ENCODE data around the gene FSTL3.

FSTL3 gene

DNA sequence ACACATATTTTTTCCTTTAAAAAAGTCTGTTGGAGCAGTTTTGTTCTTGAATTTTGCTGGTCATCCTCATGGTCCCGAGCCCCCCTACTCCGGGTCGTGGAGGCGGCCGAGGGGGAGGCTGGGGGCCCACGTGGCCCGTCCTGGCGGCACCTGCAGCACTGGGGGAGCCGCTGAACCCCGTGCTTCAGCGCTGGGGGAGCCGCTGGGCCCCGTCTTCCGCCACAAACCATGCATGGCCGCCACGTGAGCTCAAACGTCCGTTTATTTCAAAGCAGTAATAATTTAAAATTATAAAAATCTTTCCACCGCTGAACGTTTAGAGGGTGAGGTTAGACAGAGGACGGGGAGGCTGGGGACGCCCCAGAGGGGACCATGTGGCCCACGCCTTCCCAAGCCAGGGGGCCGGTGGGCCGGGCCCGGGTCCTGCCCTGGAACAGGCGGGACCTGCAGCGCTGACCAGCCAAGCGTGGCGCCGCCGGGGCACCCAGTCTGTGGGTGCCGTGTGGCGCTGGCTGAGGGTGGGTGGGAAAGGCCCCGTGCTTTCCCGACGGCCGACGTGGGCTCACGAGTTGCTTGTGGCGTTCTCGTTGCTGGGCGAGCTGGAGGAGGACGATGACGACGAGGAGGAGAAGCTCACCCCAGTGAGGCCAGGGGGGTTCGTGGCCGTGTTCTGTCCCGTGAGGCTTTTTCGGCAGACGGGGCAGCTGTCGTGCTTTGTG is 28.5 kb upstream of the FSTL3 start:
- H3K27ac ChIP-seq (ENCODE audit: low read length), result no peak overlapping the region
- no peaks in the 10 kb centered on the region for H3K4me1 ChIP-seq (ENCODE audit: insufficient read depth, low read length)
- H3K36me3 ChIP-seq (ENCODE audit: insufficient read depth, low read depth, low read length), result peaks cover 35% of the 10 kb centered on the region

DNA sequence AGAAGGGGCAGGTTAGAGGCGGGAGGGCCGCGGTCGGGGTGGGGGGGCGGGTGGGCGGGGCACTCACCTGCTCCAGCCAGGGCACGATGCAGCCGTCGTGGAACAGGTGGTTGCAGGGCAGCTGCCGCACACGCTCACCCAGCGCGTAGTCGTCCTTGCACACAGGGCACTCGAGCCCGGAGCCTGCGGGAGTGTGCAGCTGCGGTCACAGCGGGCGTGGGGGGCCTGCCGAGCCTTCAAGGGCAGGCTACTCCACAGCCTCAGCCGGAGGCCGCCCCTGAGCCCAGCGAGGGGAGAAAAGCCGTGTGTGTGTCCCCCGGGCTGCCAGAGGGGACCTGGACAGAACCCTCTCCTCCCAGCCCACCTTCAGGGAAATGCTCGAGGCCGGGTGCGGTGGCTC is 27.9 kb upstream of the FSTL3 start:
- H3K27me3 ChIP-seq (ENCODE audit: insufficient read depth, low read length), result no peaks in the 10 kb centered on the region
- no peak overlapping the region for H3K4me3 ChIP-seq (ENCODE audit: low read length)
- no peaks in the 10 kb centered on the region for H3K4me1 ChIP-seq (ENCODE audit: insufficient read depth, low read length)
- no peak overlapping the region for H3K9ac ChIP-seq (ENCODE audit: low read depth, low read length)
- no peak overlapping the region for H3K27ac ChIP-seq (ENCODE audit: low read length)
- H3K36me3 ChIP-seq (ENCODE audit: insufficient read depth, low read depth, low read length), result peaks cover 35% of the 10 kb centered on the region
- H3K9me3 ChIP-seq (ENCODE audit: insufficient read depth, low read depth, low read length), result no peaks in the 10 kb centered on the region

More for the DNA sequence above, 28.5 kb upstream of the FSTL3 start:
- Histone ChIP-seq H3K27me3 (ENCODE audit: insufficient read depth, low read length) (no peaks in the 10 kb centered on the region), H3K9me3 (ENCODE audit: insufficient read depth, low read depth, low read length) (no peaks in the 10 kb centered on the region), H3K9ac (ENCODE audit: low read depth, low read length) (no peak overlapping the region), H3K4me3 (ENCODE audit: low read length) (no peak overlapping the region)

DNA sequence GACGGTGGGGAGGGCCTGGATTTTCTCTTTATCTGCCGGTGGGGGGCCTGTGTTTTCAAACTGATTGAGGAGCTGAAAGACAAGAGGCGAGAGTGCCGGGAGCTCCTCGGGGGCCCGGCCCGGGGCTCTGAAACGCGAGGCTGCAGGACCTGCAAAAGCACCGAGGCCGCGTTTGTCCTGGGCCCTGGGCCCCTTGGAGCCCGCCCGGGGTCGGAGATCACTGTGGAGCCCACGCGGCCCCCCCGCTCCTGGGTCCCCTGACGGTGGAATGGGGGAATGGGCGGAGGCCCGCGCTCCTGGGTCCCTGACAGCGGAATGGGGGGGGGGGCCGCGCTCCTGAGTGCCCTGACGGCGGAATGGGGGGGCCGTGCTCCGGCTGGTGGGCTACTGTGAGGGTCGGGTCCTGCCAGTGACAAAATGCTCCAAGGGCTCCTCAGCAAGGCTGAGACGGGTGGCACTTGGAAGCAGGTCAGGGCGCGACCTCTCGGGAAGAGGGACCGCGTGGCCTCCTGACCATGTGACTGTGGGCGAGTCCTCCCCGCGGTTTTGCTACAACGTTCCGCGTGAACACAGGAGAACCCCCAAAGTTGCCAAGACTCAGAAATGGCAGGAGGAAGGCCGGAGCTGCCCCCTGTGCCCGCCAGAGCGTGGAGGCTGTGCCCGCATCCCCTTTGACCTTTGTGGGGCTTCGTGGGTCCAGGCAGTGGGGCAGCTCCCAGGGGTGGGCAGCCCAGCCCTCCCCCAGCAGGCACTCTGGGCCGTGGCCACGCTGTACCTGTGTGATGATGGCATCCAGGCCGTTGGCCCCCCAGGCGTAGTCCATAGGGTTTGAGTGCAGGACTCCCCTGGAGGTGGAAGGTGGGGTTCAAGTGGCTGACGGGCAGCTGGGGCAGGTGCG is 27.0 kb upstream of the FSTL3 start:
- H3K4me3 ChIP-seq (ENCODE audit: low read length), result no peak overlapping the region
- H3K27ac ChIP-seq (ENCODE audit: low read length), result no peak overlapping the region
- no peaks in the 10 kb centered on the region for H3K27me3 ChIP-seq (ENCODE audit: insufficient read depth, low read length)
- H3K36me3 ChIP-seq (ENCODE audit: insufficient read depth, low read depth, low read length), result peaks cover 41% of the 10 kb centered on the region
- H3K4me1 ChIP-seq (ENCODE audit: insufficient read depth, low read length), result no peaks in the 10 kb centered on the region
- H3K9me3 ChIP-seq (ENCODE audit: insufficient read depth, low read depth, low read length), result no peaks in the 10 kb centered on the region
- H3K9ac ChIP-seq (ENCODE audit: low read depth, low read length), result no peak overlapping the region

DNA sequence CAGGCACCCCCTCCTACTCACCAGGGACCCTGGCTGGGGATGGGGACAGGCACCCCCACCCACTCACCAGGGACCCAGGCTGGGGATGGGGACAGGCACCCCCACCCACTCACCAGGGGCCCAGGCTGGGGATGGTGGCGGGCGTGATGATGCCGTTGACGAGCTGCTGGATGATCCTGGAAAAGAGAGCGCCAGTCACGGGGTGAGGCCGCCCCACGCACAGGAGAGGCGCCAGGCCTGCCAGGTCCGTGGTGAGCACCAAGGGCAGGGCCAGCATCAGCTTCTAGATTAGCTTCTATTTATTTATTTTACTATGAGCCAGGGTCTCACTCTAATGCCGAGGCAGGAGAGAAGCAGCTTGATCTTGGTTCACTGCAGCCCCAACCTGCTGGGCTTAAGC is 26.1 kb upstream of the FSTL3 start:
- Histone ChIP-seq H3K4me3 (ENCODE audit: low read length) (no peak overlapping the region), H3K36me3 (ENCODE audit: insufficient read depth, low read depth, low read length) (peaks cover 41% of the 10 kb centered on the region), H3K9me3 (ENCODE audit: insufficient read depth, low read depth, low read length) (no peaks in the 10 kb centered on the region), H3K27me3 (ENCODE audit: insufficient read depth, low read length) (no peaks in the 10 kb centered on the region), H3K4me1 (ENCODE audit: insufficient read depth, low read length) (no peaks in the 10 kb centered on the region), H3K9ac (ENCODE audit: low read depth, low read length) (no peak overlapping the region), H3K27ac (ENCODE audit: low read length) (no peak overlapping the region)

DNA sequence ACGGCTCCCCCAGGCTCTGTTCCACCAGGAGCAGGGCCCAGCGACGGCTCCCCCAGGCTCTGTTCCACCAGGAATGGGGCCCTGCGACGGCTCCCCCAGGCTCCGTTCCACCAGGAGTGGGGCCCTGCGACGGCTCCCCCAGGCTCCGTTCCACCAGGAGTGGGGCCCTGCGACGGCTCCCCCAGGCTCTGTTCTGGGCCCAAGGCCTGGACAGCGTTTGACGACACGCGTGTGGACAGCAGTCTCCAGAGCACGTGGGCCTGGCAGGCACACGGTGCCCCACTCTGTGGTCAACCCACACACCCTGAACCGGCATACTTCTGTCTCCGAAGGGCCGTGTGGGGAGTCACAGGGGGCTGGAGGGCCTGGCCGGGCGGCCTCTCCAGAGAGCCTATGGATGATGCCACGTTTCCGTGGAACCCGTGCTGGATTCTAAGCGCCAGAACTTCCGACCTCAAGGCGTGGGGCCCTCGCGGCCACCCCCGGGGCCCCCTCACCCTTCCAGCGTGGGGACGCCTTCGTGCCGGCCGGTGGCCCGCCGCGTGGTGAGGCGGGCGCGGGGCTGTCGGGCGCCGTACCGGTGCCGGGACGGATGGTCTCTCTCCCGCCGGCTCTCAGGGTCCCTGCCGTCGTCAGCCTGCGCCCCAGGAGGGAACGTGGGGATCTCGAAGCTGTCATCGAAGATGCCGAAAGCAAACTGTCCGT is 24.9 kb upstream of the FSTL3 start:
- no peaks in the 10 kb centered on the region for H3K27me3 ChIP-seq (ENCODE audit: insufficient read depth, low read length)
- no peaks in the 10 kb centered on the region for H3K9me3 ChIP-seq (ENCODE audit: insufficient read depth, low read depth, low read length)
- no peak overlapping the region for H3K4me3 ChIP-seq (ENCODE audit: low read length)
- no peak overlapping the region for H3K27ac ChIP-seq (ENCODE audit: low read length)
- H3K9ac ChIP-seq (ENCODE audit: low read depth, low read length), result no peak overlapping the region
- peaks cover 47% of the 10 kb centered on the region for H3K36me3 ChIP-seq (ENCODE audit: insufficient read depth, low read depth, low read length)
- H3K4me1 ChIP-seq (ENCODE audit: insufficient read depth, low read length), result no peaks in the 10 kb centered on the region

DNA sequence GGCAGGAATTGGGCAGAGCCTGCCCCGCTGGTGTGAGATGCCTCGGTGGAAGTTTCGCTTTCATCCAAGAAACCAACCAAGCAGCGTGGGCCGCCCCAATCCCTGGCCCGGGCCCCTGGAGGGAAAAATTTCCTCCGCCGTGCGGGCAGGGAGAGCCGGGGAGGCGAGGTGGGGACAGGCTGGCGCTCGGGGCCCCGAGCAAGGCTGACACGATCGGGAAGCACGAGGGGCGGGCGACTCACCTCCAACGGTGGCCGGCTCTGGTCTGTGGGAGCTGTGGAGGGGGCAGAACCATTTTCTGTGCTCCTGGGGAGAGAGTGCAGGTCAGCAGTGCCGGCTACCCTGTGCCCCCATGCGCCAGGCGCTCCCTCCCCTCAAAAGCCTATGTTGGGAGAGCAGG is 24.2 kb upstream of the FSTL3 start:
- H3K27me3 ChIP-seq (ENCODE audit: insufficient read depth, low read length), result no peaks in the 10 kb centered on the region

DNA sequence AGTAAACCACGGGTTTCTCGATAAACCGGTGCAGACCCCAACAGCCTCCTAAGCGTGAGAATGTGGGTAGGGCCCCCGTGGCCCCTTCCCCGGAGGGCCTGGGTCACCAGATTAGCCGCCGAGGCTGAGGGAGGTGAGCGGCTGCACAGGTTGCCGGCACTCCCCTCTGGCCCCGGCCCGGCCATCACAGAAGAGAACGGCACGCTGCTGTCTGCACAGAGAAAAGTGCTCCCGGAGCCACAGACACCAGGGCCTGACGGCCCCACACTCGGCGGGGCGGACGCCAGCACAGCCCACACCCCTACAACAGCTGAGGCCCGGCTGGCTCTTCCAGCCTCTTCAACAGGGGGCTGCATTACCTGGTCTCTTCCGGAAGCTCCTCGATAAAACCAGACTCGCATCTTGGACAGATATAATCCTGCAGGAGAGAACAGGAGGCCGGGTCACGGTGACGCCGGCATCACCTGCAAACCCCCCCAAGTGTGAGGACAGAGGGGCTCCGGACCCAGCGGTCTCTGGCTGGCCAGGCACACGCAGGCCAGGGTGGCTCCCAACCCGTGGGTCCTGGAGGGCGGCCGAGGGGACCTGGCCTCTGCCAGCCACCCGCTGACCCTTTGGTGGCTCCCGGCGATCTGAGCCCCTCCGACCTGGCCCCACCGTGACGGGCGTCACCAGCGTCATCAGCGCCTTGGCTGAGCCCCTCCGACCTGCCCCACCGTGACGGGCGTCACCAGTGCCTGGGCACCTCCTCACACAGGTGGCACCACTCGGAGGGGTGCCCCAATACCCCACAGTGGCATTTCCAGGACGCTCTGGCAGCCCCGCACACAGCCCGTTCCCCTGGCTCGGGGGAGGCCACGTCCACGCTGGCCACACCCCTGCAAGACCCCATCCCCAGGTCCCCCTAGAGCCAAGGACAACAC is 23.5 kb upstream of the FSTL3 start:
- H3K27me3 ChIP-seq (ENCODE audit: insufficient read depth, low read length), result no peaks in the 10 kb centered on the region
- H3K9me3 ChIP-seq (ENCODE audit: insufficient read depth, low read depth, low read length), result no peaks in the 10 kb centered on the region
- no peak overlapping the region for H3K4me3 ChIP-seq (ENCODE audit: low read length)
- H3K36me3 ChIP-seq (ENCODE audit: insufficient read depth, low read depth, low read length), result peaks cover 38% of the 10 kb centered on the region
- no peaks in the 10 kb centered on the region for H3K4me1 ChIP-seq (ENCODE audit: insufficient read depth, low read length)
- no peak overlapping the region for H3K9ac ChIP-seq (ENCODE audit: low read depth, low read length)
- H3K27ac ChIP-seq (ENCODE audit: low read length), result no peak overlapping the region

More for the DNA sequence above, 24.2 kb upstream of the FSTL3 start:
- H3K9ac ChIP-seq (ENCODE audit: low read depth, low read length), result no peak overlapping the region
- no peak overlapping the region for H3K27ac ChIP-seq (ENCODE audit: low read length)
- H3K36me3 ChIP-seq (ENCODE audit: insufficient read depth, low read depth, low read length), result peaks cover 43% of the 10 kb centered on the region
- no peaks in the 10 kb centered on the region for H3K4me1 ChIP-seq (ENCODE audit: insufficient read depth, low read length)
- no peak overlapping the region for H3K4me3 ChIP-seq (ENCODE audit: low read length)
- H3K9me3 ChIP-seq (ENCODE audit: insufficient read depth, low read depth, low read length), result no peaks in the 10 kb centered on the region

DNA sequence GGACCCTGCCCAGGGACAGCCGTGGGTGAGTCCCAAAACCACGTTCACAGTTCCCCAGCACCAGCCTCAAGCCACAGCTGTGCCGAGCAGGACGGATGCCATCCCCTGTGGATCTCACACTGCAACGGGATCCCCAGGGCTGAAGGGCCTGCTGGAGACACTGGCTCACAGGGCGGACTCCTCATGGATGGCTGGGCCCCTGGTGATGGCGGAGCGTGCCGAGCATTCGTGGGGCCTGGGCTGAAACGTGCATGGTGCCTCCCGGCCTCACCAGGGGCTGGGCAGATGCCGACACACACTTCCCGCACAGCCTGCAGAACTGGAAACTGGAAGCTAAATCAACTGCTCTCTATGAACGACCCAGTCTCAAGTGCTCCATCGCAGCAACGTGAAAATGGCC is 22.8 kb upstream of the FSTL3 start:
- no peak overlapping the region for H3K27ac ChIP-seq (ENCODE audit: low read length)
- no peaks in the 10 kb centered on the region for H3K9me3 ChIP-seq (ENCODE audit: insufficient read depth, low read depth, low read length)
- no peak overlapping the region for H3K9ac ChIP-seq (ENCODE audit: low read depth, low read length)
- no peaks in the 10 kb centered on the region for H3K27me3 ChIP-seq (ENCODE audit: insufficient read depth, low read length)
- H3K4me3 ChIP-seq (ENCODE audit: low read length), result no peak overlapping the region
- peaks cover 34% of the 10 kb centered on the region for H3K36me3 ChIP-seq (ENCODE audit: insufficient read depth, low read depth, low read length)
- no peaks in the 10 kb centered on the region for H3K4me1 ChIP-seq (ENCODE audit: insufficient read depth, low read length)

DNA sequence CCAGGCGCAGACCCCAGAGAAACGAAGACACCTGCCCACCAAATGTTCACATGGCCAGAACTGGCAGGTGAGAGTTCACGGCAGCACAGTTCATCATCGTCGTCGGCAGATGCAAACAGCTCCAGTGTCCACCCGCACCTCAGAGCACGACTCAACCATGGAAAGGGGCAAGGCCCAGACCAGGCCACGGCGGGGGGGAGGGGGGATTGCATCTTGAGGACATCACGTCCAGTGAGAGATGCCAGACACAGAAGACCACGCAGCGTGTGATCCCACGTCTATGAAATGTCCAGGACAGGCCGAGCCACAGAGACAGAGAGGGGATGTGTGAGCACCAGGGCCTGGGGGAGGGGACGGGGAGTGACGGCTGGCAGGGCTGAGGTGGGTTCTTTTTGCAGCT is 20.5 kb upstream of the FSTL3 start:
- no peak overlapping the region for H3K9ac ChIP-seq (ENCODE audit: low read depth, low read length)
- no peaks in the 10 kb centered on the region for H3K9me3 ChIP-seq (ENCODE audit: insufficient read depth, low read depth, low read length)
- no peak overlapping the region for H3K4me3 ChIP-seq (ENCODE audit: low read length)
- H3K36me3 ChIP-seq (ENCODE audit: insufficient read depth, low read depth, low read length), result peaks cover 22% of the 10 kb centered on the region
- H3K4me1 ChIP-seq (ENCODE audit: insufficient read depth, low read length), result no peaks in the 10 kb centered on the region
- H3K27me3 ChIP-seq (ENCODE audit: insufficient read depth, low read length), result no peaks in the 10 kb centered on the region
- H3K27ac ChIP-seq (ENCODE audit: low read length), result no peak overlapping the region

DNA sequence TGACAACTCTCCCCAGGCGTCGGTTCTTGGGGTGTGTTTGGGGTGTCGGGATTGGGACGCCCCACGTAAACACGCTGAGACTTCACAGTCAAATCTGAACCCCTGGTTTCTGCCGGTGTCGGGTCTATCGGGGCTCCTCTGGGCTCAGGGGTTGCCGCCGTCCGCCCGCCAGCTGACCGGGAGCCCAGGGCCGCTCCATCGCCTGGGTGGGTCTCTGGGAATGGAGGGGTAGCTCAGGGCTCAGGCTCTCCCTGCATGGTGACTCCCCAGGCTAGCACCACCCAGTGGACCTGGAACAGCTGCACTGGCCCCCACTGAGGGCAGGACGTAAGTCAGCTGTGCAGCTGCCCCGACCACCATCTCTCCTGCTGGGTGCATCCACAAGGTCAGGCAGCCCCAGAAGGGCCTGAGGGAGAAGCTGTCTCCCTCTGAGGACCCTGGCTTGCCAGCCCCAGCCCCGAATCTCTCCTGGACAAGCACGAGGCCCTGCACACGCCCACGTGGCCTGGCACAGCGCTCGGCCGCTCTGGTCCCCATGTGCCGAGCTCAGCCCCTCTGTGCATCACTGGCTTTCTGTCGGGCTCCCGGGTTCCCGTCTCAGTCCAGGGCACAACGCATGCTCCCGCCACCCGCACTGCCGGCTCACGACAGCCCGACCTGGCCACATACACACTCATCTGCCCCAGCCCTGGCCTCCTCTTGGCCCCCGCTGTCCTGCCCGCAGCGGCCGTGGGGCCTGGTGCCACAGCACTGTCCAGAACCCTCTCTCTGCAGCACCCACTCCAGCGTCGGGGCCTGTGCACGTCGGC is 19.2 kb upstream of the FSTL3 start:
- Histone ChIP-seq H3K4me3 (ENCODE audit: low read length) (no peak overlapping the region), H3K27ac (ENCODE audit: low read length) (no peak overlapping the region), H3K9me3 (ENCODE audit: insufficient read depth, low read depth, low read length) (no peaks in the 10 kb centered on the region), H3K36me3 (ENCODE audit: insufficient read depth, low read depth, low read length) (peaks cover 12% of the 10 kb centered on the region; the same call in 1 of the 2 replicates), H3K4me1 (ENCODE audit: insufficient read depth, low read length) (no peaks in the 10 kb centered on the region), H3K9ac (ENCODE audit: low read depth, low read length) (no peak overlapping the region), H3K27me3 (ENCODE audit: insufficient read depth, low read length) (no peaks in the 10 kb centered on the region)

Data from iPS-20b (cell line).